Left ventricle myocardium inferior (tissue), 1 donor: Measurements from ENCODE around the gene ST3GAL5. TPM values are rescaled to one million over a fixed set of nuclear protein-coding genes. Genes with fewer than 3 reads are reported as not detected.

Experiments used
- DNase-seq: peaks from one replicate; pipeline ENCODE4 v3.0.0-alpha.2; 2020
- H3K27ac ChIP-seq: fragments of 200-600 bp; replicated peaks from 2 replicates; pipeline ENCODE4 v1.8.0; 2021
- H3K27me3 ChIP-seq: fragments of 200-600 bp; 2 replicates; pipeline ENCODE4 v1.8.0; 2021; ENCODE audit warnings: low read depth
- H3K36me3 ChIP-seq: fragments of 200-600 bp; 2 replicates; pipeline ENCODE4 v1.8.0; 2021
- H3K4me1 ChIP-seq: fragments of 200-600 bp; 2 replicates; pipeline ENCODE4 v1.8.0; 2021
- H3K4me3 ChIP-seq: fragments of 200-600 bp; 2 replicates; pipeline ENCODE4 v1.8.0; 2021; ENCODE audit warnings: mild to moderate bottlenecking, moderate library complexity
- H3K9me3 ChIP-seq: fragments of 200-600 bp; replicated peaks from 2 replicates; pipeline ENCODE4 v1.8.0; 2021
- CTCF ChIP-seq: fragments of 200-600 bp; IDR thresholded peaks from 2 replicates; pipeline ENCODE4 v1.8.0; 2021; ENCODE audit warnings: antibody characterized with exemption, mild to moderate bottlenecking, borderline replicate concordance
- intact Hi-C: fragments of 100-400 bp; cut with micrococcal nuclease; formaldehyde crosslinking; loops from one replicate; pipeline ENCODE4 v1.11.0; 2022
- total RNA-seq: library from RNA; stranded (reverse); fragmentation: NEBNext Ultra II Directional; extraction: Animal tissue kit (Norgen Biotek cat#: 25700); gene quantifications from one replicate; pipeline ENCODE4 v1.2.1, GENCODE V29; 2021
- donor health status: DM: no; HTN: yes; CAD: no; lungs with severe emphysema.

The ST3GAL5 gene
- total RNA-seq, 1 donor from 2014 or later = 4.2 TPM

GRCh38 chr2:85840091-85840490 is 48.7 kb downstream of the ST3GAL5 start:
- no peak for TF ChIP-seq CTCF
- DNase-seq = no peak
- Histone ChIP-seq H3K4me1 (no peaks in the 10 kb centered on the region), H3K27ac (no peak overlapping the region), H3K27me3 (no peaks in the 10 kb centered on the region), H3K36me3 (peaks cover 35% of the 10 kb centered on the region), H3K4me3 (no peak overlapping the region), H3K9me3 (peaks cover 9% of the 10 kb centered on the region)
- intact Hi-C loops = no loop called here

GRCh38 chr2:85839461-85839860 is 49.3 kb downstream of the ST3GAL5 start:
- intact Hi-C loops = loop anchor here (10.0 kb wide), 1 partner anchor 45 kb away; the partner anchor contains the start of gene ST3GAL5
- TF ChIP-seq CTCF = no peak
- Histone ChIP-seq H3K27ac (no peak overlapping the region), H3K4me1 (no peaks in the 10 kb centered on the region), H3K9me3 (peaks cover 9% of the 10 kb centered on the region), H3K27me3 (no peaks in the 10 kb centered on the region), H3K4me3 (no peak overlapping the region), H3K36me3 (peaks cover 30% of the 10 kb centered on the region)
- DNase-seq = no peak

DNA sequence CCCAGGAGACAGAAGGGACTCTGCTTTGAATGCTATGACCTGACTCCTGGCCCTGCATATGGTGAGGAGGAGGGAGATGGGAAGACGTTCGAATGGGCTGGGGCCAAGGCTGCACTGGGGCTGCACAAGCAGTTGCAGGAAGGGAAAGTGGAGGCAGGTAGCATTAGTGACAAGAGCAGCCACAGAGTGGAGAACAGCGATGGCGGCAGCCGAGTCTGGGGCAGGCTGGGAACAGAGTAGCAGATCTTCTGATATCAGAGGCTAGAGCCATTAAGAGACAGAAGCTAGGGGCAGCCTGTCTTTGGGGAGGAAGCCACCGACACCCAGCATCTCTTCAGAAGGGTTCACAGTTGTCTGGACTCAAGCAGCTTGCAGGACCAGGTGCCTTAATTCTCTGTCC is 50.1 kb downstream of the ST3GAL5 start:
- intact Hi-C loops = loop anchor here (10.0 kb wide), 1 partner anchor 46 kb away; the partner anchor contains the start of gene ST3GAL5
- no peak overlapping the region for H3K27ac ChIP-seq
- no peak for DNase-seq
- H3K4me3 ChIP-seq = no peak overlapping the region
- no peak for TF ChIP-seq CTCF
- peaks cover 4% of the 10 kb centered on the region for H3K9me3 ChIP-seq
- peaks cover 22% of the 10 kb centered on the region for H3K36me3 ChIP-seq
- H3K4me1 ChIP-seq = no peaks in the 10 kb centered on the region
- H3K27me3 ChIP-seq = no peaks in the 10 kb centered on the region

GRCh38 chr2:85838181-85838580 is 50.6 kb downstream of the ST3GAL5 start:
- Histone ChIP-seq H3K4me3 (no peak overlapping the region), H3K27ac (no peak overlapping the region), H3K9me3 (no peaks in the 10 kb centered on the region), H3K36me3 (peaks cover 20% of the 10 kb centered on the region), H3K27me3 (no peaks in the 10 kb centered on the region), H3K4me1 (no peaks in the 10 kb centered on the region)
- DNase-seq = no peak
- TF ChIP-seq CTCF = no peak
- intact Hi-C loops = loop anchor here (10.0 kb wide), 1 partner anchor 47 kb away; the partner anchor contains the start of gene ST3GAL5

GRCh38 chr2:85834466-85834865 is 54.3 kb downstream of the ST3GAL5 start:
- no peaks in the 10 kb centered on the region for H3K4me1 ChIP-seq
- no peaks in the 10 kb centered on the region for H3K9me3 ChIP-seq
- intact Hi-C loops = loop anchor here (10.0 kb wide), 1 partner anchor 50 kb away; the partner anchor contains the start of gene ST3GAL5
- no peak overlapping the region for H3K4me3 ChIP-seq
- H3K27me3 ChIP-seq = no peaks in the 10 kb centered on the region
- no peak overlapping the region for H3K27ac ChIP-seq
- no peak for DNase-seq
- TF ChIP-seq CTCF = no peak
- H3K36me3 ChIP-seq = peaks cover 3% of the 10 kb centered on the region
